Measurements from ENCODE around the gene BTN3A1.
"Not testable (repeated sequence)": the region's sequence is repeated elsewhere in the genome, so short reads cannot be mapped to it uniquely, and the experiment has no call there.

DNA sequence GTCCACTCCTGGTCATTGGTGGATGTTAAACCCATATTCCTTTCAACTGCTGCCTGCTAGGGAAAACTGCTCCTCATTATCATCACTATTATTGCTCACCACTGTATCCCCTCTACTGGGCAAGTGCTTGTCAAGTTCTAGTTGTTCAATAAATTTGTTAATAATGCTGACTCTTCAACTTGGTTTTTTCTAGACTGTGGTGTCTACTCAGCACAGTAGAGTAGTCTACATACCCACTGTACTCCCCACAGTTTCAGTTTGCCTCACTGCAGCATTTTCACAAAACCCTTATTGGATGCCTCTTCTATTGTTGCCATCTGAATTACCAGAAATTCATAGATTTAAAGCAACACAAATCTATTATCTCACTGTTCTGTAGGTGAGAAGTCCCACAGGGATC is 23.9 kb upstream of the BTN3A1 start:
- TF ChIP-seq POLR2AphosphoS5, EP300 (IDR thresholded peaks at IDR 0.05): not testable (repeated sequence)

Data from stomach (tissue), 4 donors.